K562 (cell line): ENCODE results near the gene GRAMD2A. TPM values are rescaled to one million over a fixed set of nuclear protein-coding genes. Genes with fewer than 3 reads are reported as not detected.

Source experiments
- ATAC-seq: fragments of 200-7000 bp; cut with Tn5 transposase; 3 replicates; pipeline ENCODE4 v1.9.1; 2020; ENCODE audit warnings: moderate library complexity
- BruUV-seq: library from RNA; stranded (reverse); fragments of 400-500 nt; replicated peaks from 2 replicates; lab custom pipeline; 2021; lab: Mats Ljungman, UMichigan
- CTCF ChIA-PET: fragments of 300-600 bp; formaldehyde crosslinking; extraction: SDS; loops from one replicate; lab custom pipeline; 2021; ENCODE audit warnings: low intra/inter-chr PET ratio; lab: Yijun Ruan, JAX
- POLR2A ChIA-PET: fragments of 300-600, 350-650 bp; sonication (Branson Sonifier 250); formaldehyde crosslinking; extraction: SDS; loops from one replicate; lab custom pipeline; 2021; ENCODE audit warnings: antibody characterized with exemption, inconsistent platforms; lab: Yijun Ruan, JAX
- DNase-seq, 4 experiments: peaks; one replicate each; pipeline versions ENCODE4 v3.0.0 to v3.0.0-alpha.2; 2011 to 2018; ENCODE audit warnings: low spot score in 3 of 4, mixed read lengths in 3 of 4; ENCODE audit errors: extremely low read depth in 1 of 4
- FAIRE-seq: peaks from 2 replicates; lab custom pipeline; 2011; peaks lifted over from hg19 to GRCh38; lab: Jason Lieb, UNC
- H2AFZ ChIP-seq: 2 replicates; pipeline ENCODE4 v1.6.0; 2011; ENCODE audit warnings: low read depth, low read length, control low read depth, inconsistent platforms
- H3K27ac ChIP-seq: fragments of 200-600 bp; 3 replicates; pipeline ENCODE4 v1.8.0; 2011; ENCODE audit warnings: low read depth, mild to moderate bottlenecking, control low read depth, inconsistent platforms, low read length, moderate library complexity, mixed read lengths; ENCODE audit errors: extremely low read depth
- H3K27me3 ChIP-seq, 2 experiments: fragments of 300-600 bp in 1 of 2; 2 replicates in 1 of 2; 3 replicates in 1 of 2; pipeline versions ENCODE4 v1.6.0 to v1.8.0; 2011; ENCODE audit warnings: inconsistent platforms in 2 of 2, low read length in 2 of 2, mild to moderate bottlenecking in 1 of 2, mixed read lengths in 1 of 2, moderate library complexity in 1 of 2; ENCODE audit not compliant: control insufficient read depth in 2 of 2, insufficient read depth in 2 of 2
- H3K36me3 ChIP-seq: fragments of 300-600 bp; 3 replicates; pipeline ENCODE4 v1.8.0; 2011; ENCODE audit warnings: mild to moderate bottlenecking, low read length, inconsistent platforms; ENCODE audit not compliant: control insufficient read depth, insufficient read depth
- H3K4me1 ChIP-seq, 2 experiments: fragments of 200-600 bp in 1 of 2; replicated peaks in 1 of 2; 2 replicates in 1 of 2; 3 replicates in 1 of 2; pipeline versions ENCODE4 v1.5.1 to v1.8.0; 2011; ENCODE audit warnings: inconsistent platforms in 2 of 2, low read length in 2 of 2, mild to moderate bottlenecking in 1 of 2, mixed read lengths in 1 of 2, moderate library complexity in 1 of 2; ENCODE audit not compliant: control insufficient read depth in 2 of 2, insufficient read depth in 2 of 2
- H3K4me2 ChIP-seq: 2 replicates; pipeline ENCODE4 v1.6.1; 2011; ENCODE audit warnings: low read length, control low read depth, inconsistent platforms, mixed read lengths; ENCODE audit not compliant: insufficient read depth
- H3K4me3 ChIP-seq: fragments of 200-600 bp; sonication (generic), shearing (Covaris generic); 2 replicates; pipeline ENCODE4 v1.5.1; 2016; ENCODE audit warnings: control low read depth, inconsistent platforms
- H3K79me2 ChIP-seq: fragments of 200-600 bp; 3 replicates; pipeline ENCODE4 v1.8.0; 2011; ENCODE audit warnings: low read length, inconsistent platforms; ENCODE audit not compliant: control insufficient read depth, insufficient read depth
- H3K9ac ChIP-seq, 2 experiments: 2 replicates each; pipeline versions ENCODE4 v1.6.0 to v1.6.1; 2011; ENCODE audit warnings: low read depth in 2 of 2, low read length in 2 of 2, control low read depth in 1 of 2, inconsistent platforms in 1 of 2, mild to moderate bottlenecking in 1 of 2, mixed read lengths in 1 of 2; ENCODE audit not compliant: insufficient read depth in 1 of 2
- H3K9me1 ChIP-seq: one replicate; pipeline ENCODE4 v1.6.0; 2011; ENCODE audit warnings: inconsistent platforms, mild to moderate bottlenecking, low read length, moderate library complexity; ENCODE audit not compliant: control insufficient read depth, insufficient read depth
- H3K9me3 ChIP-seq: replicated peaks from 2 replicates; pipeline ENCODE4 v1.5.1; 2011; ENCODE audit warnings: low read depth, low read length, inconsistent platforms; ENCODE audit not compliant: control insufficient read depth, insufficient read depth
- H4K20me1 ChIP-seq: replicated peaks from 2 replicates; pipeline ENCODE4 v1.6.1; 2011; ENCODE audit warnings: low read length, inconsistent platforms, mixed read lengths; ENCODE audit not compliant: control insufficient read depth, insufficient read depth
- ETS1 ChIP-seq: conservative IDR thresholded peaks from 2 replicates; pipeline ENCODE4 v1.6.1; 2011; ENCODE audit warnings: low read depth, mild to moderate bottlenecking, low read length; ENCODE audit not compliant: control insufficient read depth
- NFIC ChIP-seq: fragments of 450-650 bp; IDR thresholded peaks from 2 replicates; pipeline ENCODE4 v1.6.1; 2017; ENCODE audit warnings: mild to moderate bottlenecking, inconsistent platforms
- WGBS: fragments of 100-300 bp; shearing (Covaris generic); methylation state at CpG from one replicate; pipeline ENCODE4 v1.1.6; 2016; ENCODE audit warnings: low coverage, mixed read lengths; ENCODE audit not compliant: insufficient coverage; ENCODE audit errors: missing lambda C conversion rate; 5-methylcytosine and 5-hydroxymethylcytosine counted together
- in situ Hi-C: fragments of 300-500 bp; cut with MboI; formaldehyde crosslinking; loops from 4 replicates; pipeline ENCODE4 v1.15.0; 2018; ENCODE audit warnings: inconsistent platforms, mixed read lengths
- intact Hi-C: fragments of 100-400 bp; cut with micrococcal nuclease; formaldehyde crosslinking; loops from 2 replicates; pipeline ENCODE4 v1.14.2; 2022
- polyA plus RNA-seq, 8 experiments: library from polyadenylated mRNA; depleted of rRNA in 4 of 8; stranded (reverse) in 5 of 8; unstranded in 3 of 8; fragments of >200 nt; fragmentation: Nextera tagmentation in 2 of 8; fragmentation: Illumina TruSeq in 1 of 8; extraction: Ambion mirVana in 2 of 8; extraction: Trizol in 1 of 8; gene quantifications; 2 replicates each; pipeline versions ENCODE4 v1.2.1 to v1.2.3, GENCODE V29; 2011 to 2014; ENCODE audit warnings: inconsistent platforms in 1 of 8, missing spikeins in 1 of 8
- total RNA-seq, 7 experiments: library from RNA; depleted of rRNA in 6 of 7; stranded (reverse); fragments of >200 nt in 6 of 7; fragmentation: Illumina TruSeq in 2 of 7; extraction: Trizol in 2 of 7; gene quantifications; 2 replicates each; pipeline versions ENCODE4 v1.2.1 to v1.2.3, GENCODE V29; 2011 to 2021; ENCODE audit warnings: low replicate concordance in 1 of 7

The GRAMD2A gene
- total and polyA plus RNA-seq, 9 of the 15 experiments (the other 6 are each of a cell fraction or from before 2014, with no cell fraction given) = 0.08 to 0.22 TPM; not detected in 7

- peaks cover 5 to 59% of the 10 kb centered on the region in 2 experiments for H3K27me3 ChIP-seq
- no peak overlapping the region for H3K9ac ChIP-seq
- TF ChIP-seq NFIC = peak; percentile 41; the same call in 1 of the 2 replicates
- no peak for TF ChIP-seq ETS1
- 0% methylated on average over 4 of the region's 4 CpGs for WGBS
- H3K4me1 ChIP-seq = peaks cover 8 to 12% of the 10 kb centered on the region in 2 experiments; a peak in 4 of 5 replicates
- H3K36me3 ChIP-seq = no peaks in the 10 kb centered on the region
- ATAC-seq (no peak), DNase-seq (peak in 1 of 4 experiments; percentile 5), FAIRE-seq (no peak)
- in situ Hi-C loops = no loop called here
- no peak overlapping the region for H3K4me3 ChIP-seq
- no TSS peak for BruUV-seq
- H2AFZ ChIP-seq = no peak overlapping the region
- CTCF ChIA-PET = no interaction called here
- POLR2A ChIA-PET = interaction anchor here (1.3 to 1.5 kb wide), 2 partner anchors 9 to 11 kb away, joined by 4 to 6 read pairs; no protein-coding TSS in a partner anchor
- H3K9me1 ChIP-seq = no peaks in the 10 kb centered on the region
- H4K20me1 ChIP-seq = peaks cover 8% of the 10 kb centered on the region; the same call in 1 of the 2 replicates
- intact Hi-C loops = no loop called here
- H3K4me2 ChIP-seq = peak overlapping the region; percentile 33; the same call in 1 of the 2 replicates
- no peak overlapping the region for H3K27ac ChIP-seq
- H3K9me3 ChIP-seq = no peaks in the 10 kb centered on the region
- no peaks in the 10 kb centered on the region for H3K79me2 ChIP-seq
Measured at GRCh38 chr15:72168808-72169190, 28.8 kb downstream of the GRAMD2A start.
